ENCODE measurements around the gene YTHDF1. TPM values are rescaled to one million over a fixed set of nuclear protein-coding genes. Genes with fewer than 3 reads are reported as not detected.
A peak's percentile ranks its signal among the peaks of the same experiment; 100 is the strongest.

The YTHDF1 gene
- total and polyA plus RNA-seq, 2 donors from 2014 or later, result 21.9 to 43.1 TPM

DNA sequence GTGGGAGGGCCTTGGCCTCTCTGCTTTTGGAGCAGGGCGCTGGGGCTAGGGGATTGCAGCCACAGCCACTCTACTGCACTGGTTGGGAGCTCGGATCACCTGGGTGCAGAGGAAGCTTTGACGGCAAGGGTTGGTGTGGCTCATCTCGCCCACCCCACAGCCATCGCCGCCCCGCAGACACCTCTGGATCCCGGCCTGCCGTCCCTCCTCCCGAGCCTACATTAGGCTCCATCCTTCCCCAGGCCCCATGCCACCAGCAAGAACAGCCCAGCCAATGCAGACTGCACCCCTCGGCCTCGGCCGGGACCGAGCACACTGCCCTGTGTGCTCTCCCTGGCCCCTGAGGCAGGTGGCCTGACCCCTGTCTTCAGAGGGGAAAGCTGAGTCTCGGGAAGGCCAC, 44.6 kb upstream of the YTHDF1 start:
- Histone ChIP-seq H3K36me3 (ENCODE audit: control insufficient read depth in 2 of 3, insufficient read depth in 3 of 3, low read length in 3 of 3) (no peaks in the 10 kb centered on the region), H3K27ac (ENCODE audit: low read depth in 2 of 2, low read length in 2 of 2) (no peak overlapping the region), H3K27me3 (ENCODE audit: control insufficient read depth, insufficient read depth, low read length) (no peaks in the 10 kb centered on the region), H3K4me1 (ENCODE audit: control insufficient read depth in 2 of 3, insufficient read depth in 2 of 3, low read depth in 1 of 3, low read length in 3 of 3) (no peaks in the 10 kb centered on the region), H3K9me3 (ENCODE audit: control insufficient read depth in 2 of 3, insufficient read depth in 1 of 3, low read length in 3 of 3) (no peaks in the 10 kb centered on the region), H3K4me3 (ENCODE audit: low read length in 3 of 3) (no peak overlapping the region), H3K9ac (ENCODE audit: low read length in 3 of 3) (no peak overlapping the region)
- intact Hi-C loops (cut with DNase I), result no loop called here
- DNase-seq, result no peak
- no peak for FAIRE-seq
- TF ChIP-seq, protein P1, sequence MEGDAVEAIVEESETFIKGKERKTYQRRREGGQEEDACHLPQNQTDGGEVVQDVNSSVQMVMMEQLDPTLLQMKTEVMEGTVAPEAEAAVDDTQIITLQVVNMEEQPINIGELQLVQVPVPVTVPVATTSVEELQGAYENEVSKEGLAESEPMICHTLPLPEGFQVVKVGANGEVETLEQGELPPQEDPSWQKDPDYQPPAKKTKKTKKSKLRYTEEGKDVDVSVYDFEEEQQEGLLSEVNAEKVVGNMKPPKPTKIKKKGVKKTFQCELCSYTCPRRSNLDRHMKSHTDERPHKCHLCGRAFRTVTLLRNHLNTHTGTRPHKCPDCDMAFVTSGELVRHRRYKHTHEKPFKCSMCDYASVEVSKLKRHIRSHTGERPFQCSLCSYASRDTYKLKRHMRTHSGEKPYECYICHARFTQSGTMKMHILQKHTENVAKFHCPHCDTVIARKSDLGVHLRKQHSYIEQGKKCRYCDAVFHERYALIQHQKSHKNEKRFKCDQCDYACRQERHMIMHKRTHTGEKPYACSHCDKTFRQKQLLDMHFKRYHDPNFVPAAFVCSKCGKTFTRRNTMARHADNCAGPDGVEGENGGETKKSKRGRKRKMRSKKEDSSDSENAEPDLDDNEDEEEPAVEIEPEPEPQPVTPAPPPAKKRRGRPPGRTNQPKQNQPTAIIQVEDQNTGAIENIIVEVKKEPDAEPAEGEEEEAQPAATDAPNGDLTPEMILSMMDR (IDR thresholded peaks at IDR 0.05; ENCODE audit: borderline replicate concordance, extremely low read depth, insufficient read depth), result no peak

DNA sequence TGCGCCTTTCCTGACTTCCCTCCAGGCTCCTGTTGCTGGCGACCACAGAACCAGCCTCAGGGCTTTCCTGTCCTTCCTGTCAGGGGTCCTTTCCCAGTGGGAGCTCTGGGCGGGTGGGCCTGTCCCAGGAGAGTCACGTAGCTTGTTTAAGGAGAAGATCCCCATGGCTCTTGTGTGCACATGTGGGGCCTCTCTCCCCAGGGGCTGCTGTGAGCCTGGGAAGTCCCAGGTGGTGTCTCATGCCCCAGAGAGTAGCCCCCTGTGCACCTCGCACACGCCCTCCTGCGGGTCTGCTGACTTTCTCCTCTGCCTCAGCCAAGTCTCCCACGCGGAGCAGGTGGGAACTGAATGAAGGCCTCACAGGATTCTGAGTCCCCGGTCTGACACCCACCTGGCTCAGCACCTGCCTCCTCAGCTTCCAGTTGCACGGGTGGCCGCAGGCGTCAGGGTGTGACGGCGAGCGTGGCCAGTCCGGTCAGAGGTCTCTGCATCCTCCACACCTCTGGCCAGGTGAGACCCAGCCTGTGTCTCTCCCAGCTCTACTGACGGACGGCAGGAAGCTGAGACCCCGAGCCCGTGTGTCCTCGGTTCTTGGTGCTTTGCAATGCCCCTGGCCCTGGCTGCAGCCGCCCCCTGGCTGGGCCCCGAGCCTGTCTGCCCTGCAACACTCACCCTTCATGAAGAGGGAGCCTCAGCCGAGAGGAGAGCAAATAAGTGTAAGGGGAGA, 44.0 kb upstream of the YTHDF1 start:
- Histone ChIP-seq H3K36me3 (ENCODE audit: control insufficient read depth in 2 of 3, insufficient read depth in 3 of 3, low read length in 3 of 3) (no peaks in the 10 kb centered on the region), H3K9ac (ENCODE audit: low read length in 3 of 3) (no peak overlapping the region), H3K4me1 (ENCODE audit: control insufficient read depth in 2 of 3, insufficient read depth in 2 of 3, low read depth in 1 of 3, low read length in 3 of 3) (no peaks in the 10 kb centered on the region), H3K27me3 (ENCODE audit: control insufficient read depth, insufficient read depth, low read length) (no peaks in the 10 kb centered on the region), H3K4me3 (ENCODE audit: low read length in 3 of 3) (no peak overlapping the region), H3K9me3 (ENCODE audit: control insufficient read depth in 2 of 3, insufficient read depth in 1 of 3, low read length in 3 of 3) (no peaks in the 10 kb centered on the region), H3K27ac (ENCODE audit: low read depth in 2 of 2, low read length in 2 of 2) (no peak overlapping the region)
- DNase-seq, result peak in 1 of 5 donors; percentile 64
- TF ChIP-seq, protein P1 (IDR thresholded peaks at IDR 0.05; ENCODE audit: borderline replicate concordance, extremely low read depth, insufficient read depth), result no peak
- no peak for FAIRE-seq
- intact Hi-C loops (cut with DNase I), result no loop called here

DNA sequence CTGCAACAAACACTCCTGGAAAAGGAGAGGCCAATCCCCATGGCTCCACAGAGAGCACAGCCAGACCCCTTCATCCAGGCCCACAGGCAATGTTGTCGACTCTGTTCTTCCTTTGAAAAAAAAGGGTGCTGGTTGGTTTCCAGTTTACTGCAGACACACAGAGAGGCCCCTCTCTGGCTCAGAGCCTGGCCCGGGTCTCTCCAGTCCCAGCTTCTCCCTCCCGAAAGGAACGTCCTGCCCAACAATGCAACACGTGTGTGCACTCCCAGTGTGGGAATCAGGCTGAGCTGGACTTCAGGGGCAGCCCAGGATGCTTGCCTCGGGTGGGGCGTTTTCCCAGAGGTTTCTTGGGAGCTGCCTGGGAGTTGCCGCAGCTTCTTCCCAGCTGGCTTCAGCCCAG, 42.9 kb upstream of the YTHDF1 start:
- H3K4me1 ChIP-seq (ENCODE audit: control insufficient read depth in 2 of 3, insufficient read depth in 2 of 3, low read depth in 1 of 3, low read length in 3 of 3), result no peaks in the 10 kb centered on the region

More for the DNA sequence above, 42.9 kb upstream of the YTHDF1 start:
- no peak overlapping the region for H3K9ac ChIP-seq (ENCODE audit: low read length in 3 of 3)
- intact Hi-C loops (cut with DNase I), result no loop called here
- FAIRE-seq, result no peak
- TF ChIP-seq, protein P1 (IDR thresholded peaks at IDR 0.05; ENCODE audit: borderline replicate concordance, extremely low read depth, insufficient read depth), result no peak
- DNase-seq, result peak in 3 of 5 donors; percentile 41 to 86 (median 60)
- no peak overlapping the region for H3K27ac ChIP-seq (ENCODE audit: low read depth in 2 of 2, low read length in 2 of 2)
- no peak overlapping the region for H3K4me3 ChIP-seq (ENCODE audit: low read length in 3 of 3)
- no peaks in the 10 kb centered on the region for H3K9me3 ChIP-seq (ENCODE audit: control insufficient read depth in 2 of 3, insufficient read depth in 1 of 3, low read length in 3 of 3)
- H3K27me3 ChIP-seq (ENCODE audit: control insufficient read depth, insufficient read depth, low read length), result no peaks in the 10 kb centered on the region
- no peaks in the 10 kb centered on the region for H3K36me3 ChIP-seq (ENCODE audit: control insufficient read depth in 2 of 3, insufficient read depth in 3 of 3, low read length in 3 of 3)
